Endothelial cell of umbilical vein (primary cell): Measurements from ENCODE around the gene ZNF827. TPM values are rescaled to one million over a fixed set of nuclear protein-coding genes. Genes with fewer than 3 reads are reported as not detected.

Experiments
- BruUV-seq: library from RNA; stranded (reverse); fragments of 400-500 nt; replicated peaks from 2 replicates; lab custom pipeline; 2021; lab: Mats Ljungman, UMichigan
- CTCF ChIA-PET: fragments of 300-600, 350-600 bp; sonication (Branson Sonifier 250); formaldehyde crosslinking; loops from one replicate; lab custom pipeline; 2021; ENCODE audit warnings: antibody characterized with exemption, inconsistent platforms; lab: Charles Lee
- POLR2A ChIA-PET: fragments of 300-600, 350-600 bp; sonication (Branson Sonifier 250); formaldehyde crosslinking; loops from one replicate; lab custom pipeline; 2021; ENCODE audit warnings: antibody characterized with exemption, inconsistent platforms; lab: Charles Lee
- DNase-seq: peaks from one replicate; pipeline ENCODE4 v3.0.0-alpha.2; 2011; ENCODE audit warnings: low read depth, low spot score
- FAIRE-seq: peaks from 2 replicates; lab custom pipeline; 2011; peaks lifted over from hg19 to GRCh38; lab: Jason Lieb, UNC
- H2AFZ ChIP-seq: 2 replicates; pipeline ENCODE4 v1.6.0; 2012; ENCODE audit warnings: low read depth, low read length, control low read depth, inconsistent platforms
- H3K27ac ChIP-seq: 2 replicates; pipeline ENCODE4 v1.5.1; 2011; ENCODE audit warnings: low read depth, mild to moderate bottlenecking, control low read depth, low read length, moderate library complexity; ENCODE audit not compliant: insufficient read depth
- H3K27me3 ChIP-seq, 2 experiments: 2 replicates each; pipeline versions ENCODE4 v1.6.0 to v1.6.1; 2011; ENCODE audit warnings: low read length in 2 of 2, mixed read lengths in 1 of 2; ENCODE audit not compliant: control insufficient read depth in 2 of 2, insufficient read depth in 2 of 2
- H3K36me3 ChIP-seq, 2 experiments: 2 replicates in 1 of 2; 3 replicates in 1 of 2; pipeline ENCODE4 v1.5.1; 2011; ENCODE audit warnings: low read length in 2 of 2, mild to moderate bottlenecking in 1 of 2, moderate library complexity in 1 of 2; ENCODE audit not compliant: control insufficient read depth in 2 of 2, insufficient read depth in 2 of 2; ENCODE audit errors: extremely low read depth in 1 of 2
- H3K4me1 ChIP-seq: 3 replicates; pipeline ENCODE4 v1.5.1; 2011; ENCODE audit warnings: mild to moderate bottlenecking, low read length; ENCODE audit not compliant: control insufficient read depth, insufficient read depth; ENCODE audit errors: extremely low read depth
- H3K4me2 ChIP-seq: 2 replicates; pipeline ENCODE4 v1.6.1; 2011; ENCODE audit warnings: low read length, control low read depth, mixed read lengths; ENCODE audit not compliant: insufficient read depth
- H3K4me3 ChIP-seq, 3 experiments: fragments of 200-600 bp in 1 of 3; sonication (generic), shearing (Covaris generic) in 1 of 3; replicated peaks in 1 of 3; 2 replicates each; pipeline ENCODE4 v1.5.1; 2011 to 2016; ENCODE audit warnings: control low read depth in 3 of 3, low read length in 3 of 3, mild to moderate bottlenecking in 2 of 3, inconsistent platforms in 1 of 3, low read depth in 1 of 3, moderate library complexity in 1 of 3; ENCODE audit not compliant: insufficient read depth in 1 of 3
- H3K79me2 ChIP-seq: 2 replicates; pipeline ENCODE4 v1.6.0; 2012; ENCODE audit warnings: low read length, inconsistent platforms; ENCODE audit not compliant: control insufficient read depth, insufficient read depth
- H3K9ac ChIP-seq: replicated peaks from 2 replicates; pipeline ENCODE3; 2011; ENCODE audit warnings: low read length, control low read depth; ENCODE audit not compliant: insufficient read depth; ENCODE audit errors: extremely low read depth
- H3K9me1 ChIP-seq: replicated peaks from 3 replicates; pipeline ENCODE4 v1.6.0; 2011; ENCODE audit warnings: mild to moderate bottlenecking, low read length; ENCODE audit not compliant: control insufficient read depth, insufficient read depth; ENCODE audit errors: extremely low read depth
- H3K9me3 ChIP-seq: replicated peaks from 2 replicates; pipeline ENCODE4 v1.5.1; 2012; ENCODE audit warnings: low read length, inconsistent platforms; ENCODE audit not compliant: control insufficient read depth, insufficient read depth
- H4K20me1 ChIP-seq: replicated peaks from 2 replicates; pipeline ENCODE3; 2011; ENCODE audit warnings: mild to moderate bottlenecking, low read length; ENCODE audit not compliant: control insufficient read depth, insufficient read depth; ENCODE audit errors: extremely low read depth
- EZH2 ChIP-seq: IDR thresholded peaks from 2 replicates; pipeline ENCODE4 v1.6.1; 2012; ENCODE audit warnings: borderline replicate concordance, low read depth, mild to moderate bottlenecking, moderate library complexity, low read length, inconsistent platforms; ENCODE audit not compliant: severe bottlenecking
- FOS ChIP-seq: IDR thresholded peaks from 2 replicates; pipeline ENCODE4 v1.6.1; 2011; ENCODE audit warnings: mild to moderate bottlenecking, low read length, moderate library complexity, borderline replicate concordance; ENCODE audit not compliant: insufficient read depth
- GATA2 ChIP-seq: IDR thresholded peaks from 2 replicates; pipeline ENCODE4 v1.7.0; 2011; ENCODE audit warnings: low read depth, mild to moderate bottlenecking, moderate library complexity, mixed read lengths, low read length; ENCODE audit not compliant: insufficient read length, insufficient read depth
- JUN ChIP-seq: IDR thresholded peaks from 2 replicates; pipeline ENCODE4 v1.6.1; 2011; ENCODE audit warnings: borderline replicate concordance, low read depth; ENCODE audit not compliant: insufficient read length, insufficient read depth
- MYC ChIP-seq: IDR thresholded peaks from one replicate; pipeline ENCODE4 v1.6.1; 2011; ENCODE audit warnings: mild to moderate bottlenecking, low read depth, low read length
- POLR2A ChIP-seq: IDR thresholded peaks from 2 replicates; pipeline ENCODE4 v1.6.1; 2012; ENCODE audit warnings: low read depth, mild to moderate bottlenecking, control low read depth, low read length
- POLR2AphosphoS5 ChIP-seq: IDR thresholded peaks from 2 replicates; pipeline ENCODE4 v1.6.1; 2012; ENCODE audit warnings: low read depth, mild to moderate bottlenecking, control low read depth, low read length, moderate library complexity; ENCODE audit not compliant: insufficient read depth
- dilution Hi-C: fragments of 300-500 bp; cut with MboI; formaldehyde crosslinking; loops from one replicate; pipeline ENCODE4 v1.15.0; 2019; ENCODE audit warnings: low sequenced_read_pairs; ENCODE audit not compliant: extremely low pct_ligation_motif_present
- intact Hi-C: fragments of 100-400 bp; cut with micrococcal nuclease; formaldehyde crosslinking; loops from one replicate; pipeline ENCODE4 v1.10.0; 2022
- polyA plus RNA-seq, 4 experiments: library from polyadenylated mRNA; depleted of rRNA in 3 of 4; stranded (reverse) in 3 of 4; unstranded in 1 of 4; fragments of >200 nt; gene quantifications; 2 replicates each; pipeline versions ENCODE4 v1.2.1 to v1.2.3, GENCODE V29; 2011 to 2012; ENCODE audit warnings: missing spikeins in 1 of 4
- total RNA-seq: library from RNA; stranded (reverse); gene quantifications from 2 replicates; pipeline ENCODE4 v1.2.3, GENCODE V29; 2021
- TF ChIP-seq, protein P1 (sequence below): IDR thresholded peaks from 2 replicates; pipeline ENCODE4 v1.6.1; 2011; ENCODE audit not compliant: insufficient read depth, insufficient read length
- TF ChIP-seq, protein P2 (sequence below), 2 donors: IDR thresholded peaks; 1 replicate in 1 of 2; 2 replicates in 1 of 2; pipeline ENCODE4 v1.5.1; 2011; ENCODE audit warnings: low read length in 2 of 2, mild to moderate bottlenecking in 2 of 2, moderate library complexity in 2 of 2, control low read depth in 1 of 2, inconsistent platforms in 1 of 2, low read depth in 1 of 2; ENCODE audit not compliant: insufficient read depth in 1 of 2; ENCODE audit errors: extremely low read depth in 1 of 2

ZNF827 gene
- total and polyA plus RNA-seq, 2 donors (not counting 3 experiments of a cell fraction or from before 2014, with no cell fraction given), result 16.9 to 23.7 TPM

DNA sequence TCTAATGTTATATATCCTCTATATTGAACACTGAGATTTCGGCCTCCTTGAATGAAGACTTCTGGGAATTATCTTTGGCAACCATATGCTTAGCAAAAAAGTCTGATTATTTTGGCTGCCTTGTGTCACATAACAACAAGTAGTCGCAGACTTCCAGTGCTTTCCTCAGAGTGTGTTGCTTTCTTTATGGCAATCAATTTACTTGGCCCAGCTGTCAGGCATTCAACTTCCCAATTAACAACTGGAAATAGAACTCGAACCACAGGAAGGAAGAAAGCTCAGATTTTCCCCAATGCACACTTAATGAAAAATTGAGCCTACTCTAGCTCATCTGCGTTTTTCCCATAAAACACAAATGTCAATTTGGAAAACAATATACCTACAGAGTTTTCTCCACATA, 71.6 kb downstream of the ZNF827 start:
- POLR2A ChIA-PET, result no interaction called here
- TF ChIP-seq JUN (no peak), POLR2A (no peak), MYC (no peak), POLR2AphosphoS5 (no peak), FOS (no peak), GATA2 (no peak), EZH2 (no peak)
- TF ChIP-seq, protein P1, sequence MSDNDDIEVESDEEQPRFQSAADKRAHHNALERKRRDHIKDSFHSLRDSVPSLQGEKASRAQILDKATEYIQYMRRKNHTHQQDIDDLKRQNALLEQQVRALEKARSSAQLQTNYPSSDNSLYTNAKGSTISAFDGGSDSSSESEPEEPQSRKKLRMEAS, result no peak
- TF ChIP-seq, protein P2, sequence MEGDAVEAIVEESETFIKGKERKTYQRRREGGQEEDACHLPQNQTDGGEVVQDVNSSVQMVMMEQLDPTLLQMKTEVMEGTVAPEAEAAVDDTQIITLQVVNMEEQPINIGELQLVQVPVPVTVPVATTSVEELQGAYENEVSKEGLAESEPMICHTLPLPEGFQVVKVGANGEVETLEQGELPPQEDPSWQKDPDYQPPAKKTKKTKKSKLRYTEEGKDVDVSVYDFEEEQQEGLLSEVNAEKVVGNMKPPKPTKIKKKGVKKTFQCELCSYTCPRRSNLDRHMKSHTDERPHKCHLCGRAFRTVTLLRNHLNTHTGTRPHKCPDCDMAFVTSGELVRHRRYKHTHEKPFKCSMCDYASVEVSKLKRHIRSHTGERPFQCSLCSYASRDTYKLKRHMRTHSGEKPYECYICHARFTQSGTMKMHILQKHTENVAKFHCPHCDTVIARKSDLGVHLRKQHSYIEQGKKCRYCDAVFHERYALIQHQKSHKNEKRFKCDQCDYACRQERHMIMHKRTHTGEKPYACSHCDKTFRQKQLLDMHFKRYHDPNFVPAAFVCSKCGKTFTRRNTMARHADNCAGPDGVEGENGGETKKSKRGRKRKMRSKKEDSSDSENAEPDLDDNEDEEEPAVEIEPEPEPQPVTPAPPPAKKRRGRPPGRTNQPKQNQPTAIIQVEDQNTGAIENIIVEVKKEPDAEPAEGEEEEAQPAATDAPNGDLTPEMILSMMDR (IDR thresholded peaks at IDR 0.05; ENCODE audit: extremely low read depth in 1 of 2, insufficient read depth in 1 of 2, low read depth in 1 of 2, low read length in 2 of 2), result no peak
- Histone ChIP-seq H3K79me2 (no peaks in the 10 kb centered on the region), H3K9ac (no peak overlapping the region), H3K4me3 (no peak overlapping the region), H4K20me1 (no peaks in the 10 kb centered on the region), H3K9me3 (no peaks in the 10 kb centered on the region), H3K27me3 (no peaks in the 10 kb centered on the region), H3K4me2 (no peak overlapping the region), H2AFZ (no peak overlapping the region), H3K4me1 (peaks cover 6% of the 10 kb centered on the region), H3K9me1 (no peaks in the 10 kb centered on the region), H3K36me3 (peaks cover 0 to 2% of the 10 kb centered on the region in 2 experiments), H3K27ac (no peak overlapping the region)
- intact Hi-C loops, result no loop called here
- no peak for FAIRE-seq
- DNase-seq, result no peak
- no TSS peak for BruUV-seq
- dilution Hi-C loops, result no loop called here
- CTCF ChIA-PET, result interaction anchor here (0.9 to 1.4 kb wide), 3 partner anchors 12 to 23 kb away, joined by 3 to 4 read pairs (median 4); no protein-coding TSS in a partner anchor
